ENCODE measurements around the gene ROMO1. TPM values are rescaled to one million over a fixed set of nuclear protein-coding genes. Genes with fewer than 3 reads are reported as not detected.

ROMO1 gene
- total and polyA plus RNA-seq, 2 of the 8 experiments (the other 6 are each of a cell fraction or from before 2014, with no cell fraction given), result 164 to 702 TPM

DNA sequence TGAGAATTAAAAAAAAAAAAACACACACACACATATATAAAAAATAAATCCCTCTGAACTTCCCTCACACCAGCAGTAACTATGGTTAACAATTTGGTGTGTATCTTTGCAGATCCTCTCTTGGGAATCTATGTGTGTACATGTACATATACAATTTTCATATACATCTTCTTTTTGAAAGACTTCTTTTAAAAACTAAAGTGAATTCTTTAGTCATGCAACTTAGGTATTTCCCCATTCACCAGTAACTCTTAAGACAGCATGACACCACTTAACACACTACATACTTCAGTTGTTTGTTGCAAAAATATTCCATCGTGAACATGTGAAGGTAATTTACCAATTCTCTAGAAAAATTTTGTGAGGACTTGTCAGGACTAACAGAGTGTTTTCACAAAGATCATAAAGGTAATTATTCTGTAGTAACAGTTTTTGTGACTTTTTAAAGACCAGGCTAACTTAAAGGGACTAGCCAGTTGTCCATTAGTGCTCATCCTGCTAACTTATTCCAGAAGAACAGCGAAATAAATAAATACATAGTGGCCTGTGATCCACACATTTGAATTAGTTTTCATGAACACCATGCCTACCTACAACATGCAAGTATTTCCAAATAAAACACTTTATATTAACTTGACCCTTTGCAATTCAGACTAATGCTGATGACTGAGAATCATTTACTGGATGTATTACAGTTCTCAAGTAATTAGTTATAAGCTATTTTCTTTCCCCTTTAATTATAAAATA lies 30.8 kb downstream of the ROMO1 start:
- Histone ChIP-seq H2BK20ac (ENCODE audit: low read length) (no peak overlapping the region), H2BK120ac (replicated peaks; ENCODE audit: low read depth, low read length) (no peak overlapping the region), H3K14ac (ENCODE audit: insufficient read length) (no peak overlapping the region), H3K9ac (replicated peaks in 1 of 4; ENCODE audit: extremely low read depth in 1 of 4, low read depth in 3 of 4, low read length in 3 of 4) (no peak overlapping the region), H3K4me3 (ENCODE audit: extremely low read depth in 1 of 4, insufficient read depth in 2 of 4, low read depth in 3 of 4, low read length in 4 of 4) (no peak overlapping the region), H3K18ac (ENCODE audit: extremely low read depth, low read length) (no peak overlapping the region), H2BK15ac (ENCODE audit: low read length) (no peak overlapping the region), H3K27ac (ENCODE audit: low read depth, low read length) (no peak overlapping the region), H3K9me3 (ENCODE audit: insufficient read depth in 2 of 2, low read depth in 1 of 2, low read length in 1 of 2) (no peaks in the 10 kb centered on the region), H2AFZ (ENCODE audit: low read length) (no peak overlapping the region), H2BK5ac (ENCODE audit: low read depth, low read length) (no peak overlapping the region), H4K91ac (replicated peaks; ENCODE audit: insufficient read length, low read length) (no peak overlapping the region), H2BK12ac (ENCODE audit: low read depth, low read length) (no peak overlapping the region), H3K4me2 (ENCODE audit: insufficient read depth in 1 of 2, low read depth in 2 of 2, low read length in 2 of 2) (no peak overlapping the region), H3K79me2 (ENCODE audit: control insufficient read depth in 1 of 2, insufficient read depth in 2 of 2, low read length in 2 of 2) (peaks cover 2 to 90% of the 10 kb centered on the region in 2 experiments), H3K36me3 (ENCODE audit: control insufficient read depth in 2 of 4, insufficient read depth in 4 of 4, low read length in 3 of 4) (peaks cover 60 to 99% (median 92%) of the 10 kb centered on the region in 4 experiments), H3K23ac (ENCODE audit: insufficient read length) (no peak overlapping the region), H3K27me3 (replicated peaks in 1 of 4; ENCODE audit: control insufficient read depth in 3 of 4, extremely low read depth in 1 of 4, insufficient read depth in 3 of 4, low read length in 3 of 4) (no peaks in the 10 kb centered on the region), H2AK5ac (ENCODE audit: low read depth, low read length) (no peak overlapping the region), H4K5ac (ENCODE audit: insufficient read length, low read depth, low read length) (no peak overlapping the region), H3K79me1 (ENCODE audit: low read depth, low read length) (peaks cover 3% of the 10 kb centered on the region), H3K4me1 (replicated peaks in 1 of 4; ENCODE audit: control insufficient read depth in 3 of 4, insufficient read depth in 4 of 4, low read length in 3 of 4) (no peaks in the 10 kb centered on the region), H4K8ac (ENCODE audit: extremely low read depth, insufficient read depth, low read length) (no peak overlapping the region), H3K56ac (replicated peaks; ENCODE audit: insufficient read length, low read depth, low read length) (no peak overlapping the region), H3K23me2 (ENCODE audit: low read depth, low read length) (no peaks in the 10 kb centered on the region), H4K20me1 (replicated peaks in 1 of 2; ENCODE audit: control insufficient read depth in 1 of 2, insufficient read depth in 2 of 2, low read length in 2 of 2) (peaks cover 22 to 24% of the 10 kb centered on the region in 2 experiments), H3K4ac (replicated peaks; ENCODE audit: insufficient read length, low read depth, low read length) (no peak overlapping the region)
- ChIA-PET CTCF (ENCODE audit: partially characterized antibody) (no interaction called here), POLR2A (ENCODE audit: partially characterized antibody) (interaction anchor here (0.7 to 45.3 kb wide), 11 partner anchors 0 to 164 kb away, joined by 3 to 2341 read pairs (median 3); partner anchors contain the start of genes NFS1, PHF20, RBM39 and ROMO1)
- FAIRE-seq (no peak), DNase-seq (ENCODE audit: low read depth in 1 of 2, low spot score in 2 of 2) (no peak)
- WGBS, 2 experiments (ENCODE audit: extremely low coverage in 1 of 2, insufficient coverage in 1 of 2, insufficient read length in 1 of 2, insufficient replicate concordance in 2 of 2, low coverage in 1 of 2, low lambda C conversion rate in 2 of 2, missing lambda C conversion rate in 1 of 2), result 94% methylated on average over 2 of the region's 2 CpGs; no CpG with 5 or more reads in 1 of the 2 experiments
- no peak for TF ChIP-seq RXRA (IDR thresholded peaks at IDR 0.05; ENCODE audit: insufficient read depth, low read depth, low read length)
- TF ChIP-seq POLR2A (IDR thresholded peaks at IDR 0.05; ENCODE audit: control extremely low read depth in 1 of 2, low read depth in 2 of 2, low read length in 2 of 2), result peak in 1 of 2 experiments; percentile 15; a peak in 1 of 3 replicates
